B cell (primary cell): ENCODE results near the gene TTC34. TPM values are rescaled to one million over a fixed set of nuclear protein-coding genes. Genes with fewer than 3 reads are reported as not detected.

Experiments used
- ATAC-seq: fragments of 200-7000 bp; cut with Tn5 transposase; one replicate; pipeline ENCODE4 v1.10.0; 2021; ENCODE audit warnings: low read depth, mild to moderate bottlenecking, moderate number of reproducible peaks, moderate library complexity
- CTCF ChIA-PET: fragments of 350-600 bp; sonication (Branson Sonifier 250); formaldehyde crosslinking; loops from one replicate; lab custom pipeline; 2021; ENCODE audit warnings: antibody characterized with exemption, inconsistent platforms; lab: Charles Lee
- POLR2A ChIA-PET: fragments of 350-600 bp; sonication (Branson Sonifier 250); formaldehyde crosslinking; loops from one replicate; lab custom pipeline; 2021; ENCODE audit warnings: antibody characterized with exemption; lab: Charles Lee
- DNase-seq: peaks from one replicate; pipeline ENCODE4 v3.0.0; 2013
- H2AFZ ChIP-seq: 2 replicates; pipeline ENCODE4 v1.6.1; 2012; ENCODE audit warnings: mild to moderate bottlenecking, low read depth, low read length; ENCODE audit not compliant: insufficient read depth, poor library complexity, severe bottlenecking
- H3K27ac ChIP-seq, 2 donors: 1 replicate in 1 of 2; 2 replicates in 1 of 2; pipeline ENCODE4 v1.5.1; 2012 to 2013; ENCODE audit warnings: low read length in 2 of 2, mild to moderate bottlenecking in 2 of 2, moderate library complexity in 1 of 2
- H3K27me3 ChIP-seq, 4 experiments: fragments of 200-600 bp in 1 of 4; sonication (generic) in 1 of 4; replicated peaks in 1 of 4; 1 replicate in 2 of 4; 2 replicates in 2 of 4; pipeline versions ENCODE4 v1.6.1 to v1.7.0; 2013 to 2016; ENCODE audit warnings: low read length in 3 of 4, mild to moderate bottlenecking in 2 of 4, mixed read lengths in 1 of 4, moderate library complexity in 1 of 4; ENCODE audit not compliant: insufficient read depth in 4 of 4, control insufficient read depth in 3 of 4; ENCODE audit errors: control extremely low read depth in 1 of 4
- H3K36me3 ChIP-seq, 2 experiments: replicated peaks in 1 of 2; 1 replicate in 1 of 2; 2 replicates in 1 of 2; pipeline versions ENCODE4 v1.6.1 to v1.7.1; 2013; ENCODE audit warnings: low read length in 1 of 2; ENCODE audit not compliant: insufficient read depth in 2 of 2, control insufficient read depth in 1 of 2; ENCODE audit errors: control extremely low read depth in 1 of 2, extremely low read depth in 1 of 2
- H3K4me1 ChIP-seq, 2 donors: fragments of 200-600 bp in 1 of 2; sonication (generic) in 1 of 2; 1 replicate in 1 of 2; 2 replicates in 1 of 2; pipeline versions ENCODE4 v1.5.1 to v1.6.1; 2013 to 2017; ENCODE audit warnings: low read length in 2 of 2; ENCODE audit not compliant: control insufficient read depth in 2 of 2, insufficient read depth in 2 of 2
- H3K4me2 ChIP-seq: replicated peaks from 2 replicates; pipeline ENCODE3; 2012; ENCODE audit warnings: mild to moderate bottlenecking, low read depth, low read length; ENCODE audit not compliant: poor library complexity, severe bottlenecking
- H3K4me3 ChIP-seq, 5 experiments: fragments of 200-600 bp in 1 of 5; sonication (generic) in 1 of 5; 1 replicate in 3 of 5; 2 replicates in 2 of 5; pipeline versions ENCODE4 v1.5.1 to v1.7.0; 2011 to 2016; ENCODE audit warnings: low read length in 4 of 5, mild to moderate bottlenecking in 4 of 5, low read depth in 2 of 5, control low read depth in 1 of 5, moderate library complexity in 1 of 5; ENCODE audit not compliant: insufficient read depth in 1 of 5; ENCODE audit errors: control extremely low read depth in 1 of 5, extremely low read depth in 1 of 5
- H3K79me2 ChIP-seq: fragments of 200-600 bp; sonication (generic); one replicate; pipeline ENCODE4 v1.6.0; 2016; ENCODE audit warnings: low read length; ENCODE audit not compliant: control insufficient read depth, insufficient read depth
- H3K9ac ChIP-seq: fragments of 200-600 bp; sonication (generic); 2 replicates; pipeline ENCODE4 v1.6.1; 2017; ENCODE audit warnings: mild to moderate bottlenecking, low read length, moderate library complexity
- H3K9me3 ChIP-seq, 3 donors: one replicate each; pipeline versions ENCODE4 v1.6.1 to v1.7.1; 2013; ENCODE audit warnings: low read length in 2 of 3; ENCODE audit not compliant: control insufficient read depth in 2 of 3, insufficient read depth in 1 of 3; ENCODE audit errors: control extremely low read depth in 1 of 3
- H4K20me1 ChIP-seq: 2 replicates; pipeline ENCODE4 v1.6.0; 2012; ENCODE audit warnings: mild to moderate bottlenecking, low read length; ENCODE audit not compliant: insufficient read depth, control insufficient read depth, poor library complexity, severe bottlenecking
- H3K27ac Mint-ChIP-seq: one replicate; pipeline ENCODE4 v1.8.0; 2021; ENCODE audit warnings: mixed read lengths
- H3K27me3 Mint-ChIP-seq: one replicate; pipeline ENCODE4 v1.8.0; 2021; ENCODE audit warnings: mixed read lengths
- H3K4me1 Mint-ChIP-seq: one replicate; pipeline ENCODE4 v1.8.0; 2021; ENCODE audit warnings: mixed read lengths
- H3K4me3 Mint-ChIP-seq: one replicate; pipeline ENCODE4 v1.8.0; 2021; ENCODE audit warnings: mixed read lengths
- H3K9me3 Mint-ChIP-seq: one replicate; pipeline ENCODE4 v1.8.0; 2022; ENCODE audit warnings: mixed read lengths; ENCODE audit not compliant: insufficient read depth
- EZH2 ChIP-seq: IDR thresholded peaks from 2 replicates; pipeline ENCODE4 v1.6.1; 2012; ENCODE audit warnings: borderline replicate concordance, low read depth, mild to moderate bottlenecking, moderate library complexity, low read length; ENCODE audit not compliant: insufficient read depth, poor library complexity, severe bottlenecking
- WGBS: methylation state at CpG from one replicate; pipeline ENCODE4 v1.1.5; 2013; ENCODE audit warnings: missing lambda C conversion rate; ENCODE audit not compliant: insufficient coverage; 5-methylcytosine and 5-hydroxymethylcytosine counted together
- intact Hi-C: fragments of 100-400 bp; cut with micrococcal nuclease; formaldehyde crosslinking; loops from one replicate; pipeline ENCODE4 v1.10.0; 2022
- polyA plus RNA-seq: library from polyadenylated mRNA; depleted of rRNA; stranded (reverse); fragments of >200 nt; gene quantifications from 2 replicates; pipeline ENCODE4 v1.2.3, GENCODE V29; 2012
- total RNA-seq, 2 donors: library from RNA; stranded (reverse); fragments of 120-200 nt in 1 of 2; gene quantifications; 1 replicate in 1 of 2; 2 replicates in 1 of 2; pipeline versions ENCODE4 v1.2.3 to v1.2.4, GENCODE V29; 2013 to 2022
- TF ChIP-seq, protein P1 (sequence below): fragments of 200-600 bp; IDR thresholded peaks from one replicate; pipeline ENCODE4 v1.8.0; 2022; ENCODE audit warnings: antibody characterized with exemption, mild to moderate bottlenecking

Gene TTC34
- total and polyA plus RNA-seq, 2 donors (not counting 1 experiment from before 2014, with no cell fraction given), result 2.1 to 8.1 TPM

- CTCF ChIA-PET, result interaction anchor here (0.6 to 3.6 kb wide), 2 partner anchors 374 to 377 kb away, joined by 3 to 25 read pairs; partner anchors contain the start of gene PEX10
- H3K9me3 ChIP-seq, result peaks cover 2 to 26% (median 16%) of the 10 kb centered on the region in 3 donors
- Mint-ChIP-seq H3K9me3 (peaks cover 11% of the 10 kb centered on the region), H3K4me3 (no peak overlapping the region), H3K27me3 (peaks cover 31% of the 10 kb centered on the region), H3K27ac (no peak overlapping the region), H3K4me1 (peaks cover 1% of the 10 kb centered on the region)
- POLR2A ChIA-PET, result no interaction called here
- H3K36me3 ChIP-seq, result no peaks in the 10 kb centered on the region
- H3K4me1 ChIP-seq, result peaks cover 0 to 3% of the 10 kb centered on the region in 2 donors
- H4K20me1 ChIP-seq, result no peaks in the 10 kb centered on the region
- no peak for ATAC-seq
- no peak overlapping the region for H3K27ac ChIP-seq
- peak; percentile 5 for DNase-seq
- no peak overlapping the region for H3K4me2 ChIP-seq
- peaks cover 0 to 50% (median 7%) of the 10 kb centered on the region in 4 experiments for H3K27me3 ChIP-seq
- TF ChIP-seq, protein P1, sequence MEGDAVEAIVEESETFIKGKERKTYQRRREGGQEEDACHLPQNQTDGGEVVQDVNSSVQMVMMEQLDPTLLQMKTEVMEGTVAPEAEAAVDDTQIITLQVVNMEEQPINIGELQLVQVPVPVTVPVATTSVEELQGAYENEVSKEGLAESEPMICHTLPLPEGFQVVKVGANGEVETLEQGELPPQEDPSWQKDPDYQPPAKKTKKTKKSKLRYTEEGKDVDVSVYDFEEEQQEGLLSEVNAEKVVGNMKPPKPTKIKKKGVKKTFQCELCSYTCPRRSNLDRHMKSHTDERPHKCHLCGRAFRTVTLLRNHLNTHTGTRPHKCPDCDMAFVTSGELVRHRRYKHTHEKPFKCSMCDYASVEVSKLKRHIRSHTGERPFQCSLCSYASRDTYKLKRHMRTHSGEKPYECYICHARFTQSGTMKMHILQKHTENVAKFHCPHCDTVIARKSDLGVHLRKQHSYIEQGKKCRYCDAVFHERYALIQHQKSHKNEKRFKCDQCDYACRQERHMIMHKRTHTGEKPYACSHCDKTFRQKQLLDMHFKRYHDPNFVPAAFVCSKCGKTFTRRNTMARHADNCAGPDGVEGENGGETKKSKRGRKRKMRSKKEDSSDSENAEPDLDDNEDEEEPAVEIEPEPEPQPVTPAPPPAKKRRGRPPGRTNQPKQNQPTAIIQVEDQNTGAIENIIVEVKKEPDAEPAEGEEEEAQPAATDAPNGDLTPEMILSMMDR, result no peak
- TF ChIP-seq EZH2, result no peak
- intact Hi-C loops, result no loop called here
- no peaks in the 10 kb centered on the region for H3K79me2 ChIP-seq
- no peak overlapping the region for H3K9ac ChIP-seq
- H2AFZ ChIP-seq, result no peak overlapping the region
- WGBS, result 12% methylated on average over 79 of the region's 79 CpGs
- H3K4me3 ChIP-seq, result no peak overlapping the region
Observed at GRCh38 chr1:2789164-2789985, 12.1 kb downstream of the TTC34 start.

GRCh38 chr1:2788506-2789163, 12.9 kb downstream of the TTC34 start:
- no peak for DNase-seq
- 62% methylated on average over 16 of the region's 19 CpGs for WGBS
- H2AFZ ChIP-seq, result no peak overlapping the region

More at GRCh38 chr1:2788506-2789163, 12.9 kb downstream of the TTC34 start:
- Histone ChIP-seq H3K27me3 (peaks cover 0 to 50% (median 7%) of the 10 kb centered on the region in 4 experiments), H3K4me2 (no peak overlapping the region), H3K4me3 (no peak overlapping the region), H3K36me3 (no peaks in the 10 kb centered on the region), H3K4me1 (peaks cover 0 to 3% of the 10 kb centered on the region in 2 donors), H3K9ac (no peak overlapping the region), H3K9me3 (peaks cover 0 to 20% (median 11%) of the 10 kb centered on the region in 3 donors), H4K20me1 (no peaks in the 10 kb centered on the region), H3K79me2 (no peaks in the 10 kb centered on the region), H3K27ac (no peak overlapping the region)
- H3K9me3 Mint-ChIP-seq, result peaks cover 11% of the 10 kb centered on the region
- TF ChIP-seq EZH2, result no peak
- TF ChIP-seq, protein P1, result no peak
- H3K4me1 Mint-ChIP-seq, result peaks cover 1% of the 10 kb centered on the region
- intact Hi-C loops, result no loop called here
- peaks cover 31% of the 10 kb centered on the region for H3K27me3 Mint-ChIP-seq
- POLR2A ChIA-PET, result no interaction called here
- H3K27ac Mint-ChIP-seq, result no peak overlapping the region
- CTCF ChIA-PET, result interaction anchor here (0.6 to 3.6 kb wide), 2 partner anchors 373 to 376 kb away, joined by 3 to 25 read pairs; partner anchors contain the start of gene PEX10
- no peak overlapping the region for H3K4me3 Mint-ChIP-seq
- no peak for ATAC-seq
